WTC11 (cell line): ENCODE measurements around the gene CDC37L1. TPM values are rescaled to one million over a fixed set of nuclear protein-coding genes. Genes with fewer than 3 reads are reported as not detected.

ENCODE experiments used
- ATAC-seq: fragments of 200-7000 bp; cut with Tn5 transposase; 2 replicates; pipeline ENCODE4 v1.10.0; 2021; ENCODE audit warnings: mild to moderate bottlenecking, moderate library complexity
- CTCF ChIA-PET: fragments of 300-600 bp; sonication (Branson Sonifier 250); formaldehyde crosslinking; loops from one replicate; lab custom pipeline; 2021; ENCODE audit warnings: antibody characterized with exemption; lab: Charles Lee
- POLR2A ChIA-PET: fragments of 350-600 bp; sonication (Branson Sonifier 250); formaldehyde crosslinking; loops from one replicate; lab custom pipeline; 2021; ENCODE audit warnings: antibody characterized with exemption; lab: Charles Lee
- DNase-seq: peaks from one replicate; pipeline ENCODE4 v3.0.0; 2021; ENCODE audit warnings: low spot score
- H3K27ac Mint-ChIP-seq: 2 replicates; pipeline ENCODE4 v1.8.0; 2021; ENCODE audit warnings: mixed read lengths
- H3K27me3 Mint-ChIP-seq: 2 replicates; pipeline ENCODE4 v1.8.0; 2021; ENCODE audit warnings: low read depth, mild to moderate bottlenecking, moderate library complexity, mixed read lengths
- H3K36me3 Mint-ChIP-seq: 2 replicates; pipeline ENCODE4 v1.8.0; 2021; ENCODE audit warnings: mixed read lengths
- H3K4me1 Mint-ChIP-seq: 2 replicates; pipeline ENCODE4 v1.8.0; 2022; ENCODE audit warnings: mixed read lengths
- H3K4me3 Mint-ChIP-seq: 2 replicates; pipeline ENCODE4 v1.8.0; 2021; ENCODE audit warnings: mild to moderate bottlenecking, moderate library complexity, mixed read lengths
- H3K9me3 Mint-ChIP-seq: 2 replicates; pipeline ENCODE4 v1.8.0; 2021; ENCODE audit warnings: mixed read lengths
- CDX4 ChIP-seq: fragments of 250-450 bp; sonication (Bioruptor Pico); IDR thresholded peaks from 2 replicates; pipeline ENCODE4 v1.9.0; 2021; ENCODE audit warnings: moderate library complexity, mild to moderate bottlenecking, inconsistent platforms, borderline replicate concordance
- ESRRA ChIP-seq: sonication (generic); formaldehyde crosslinking; IDR thresholded peaks from 2 replicates; pipeline ENCODE4 v1.8.1; 2022; ENCODE audit warnings: mild to moderate bottlenecking, missing genetic modification reagents, borderline replicate concordance
- FOXP1 ChIP-seq: sonication (generic); formaldehyde crosslinking; IDR thresholded peaks from 2 replicates; pipeline ENCODE4 v1.8.0; 2022; ENCODE audit warnings: missing genetic modification reagents, mild to moderate bottlenecking, moderate library complexity, borderline replicate concordance
- GABPB1 ChIP-seq: sonication (generic); formaldehyde crosslinking; IDR thresholded peaks from 2 replicates; pipeline ENCODE4 v1.8.1; 2023; ENCODE audit warnings: mild to moderate bottlenecking, missing genetic modification reagents
- HMGA2 ChIP-seq: fragments of 250-450 bp; sonication (Bioruptor Pico); IDR thresholded peaks from 2 replicates; pipeline ENCODE4 v1.4.0; 2021; ENCODE audit warnings: mild to moderate bottlenecking, moderate library complexity
- SMAD4 ChIP-seq: sonication (generic); formaldehyde crosslinking; IDR thresholded peaks from 2 replicates; pipeline ENCODE4 v1.8.0; 2022; ENCODE audit warnings: mild to moderate bottlenecking, missing genetic modification reagents
- USF2 ChIP-seq: sonication (generic); formaldehyde crosslinking; IDR thresholded peaks from 2 replicates; pipeline ENCODE4 v1.8.1; 2023; ENCODE audit warnings: mild to moderate bottlenecking, missing genetic modification reagents, moderate library complexity
- ZMAT4 ChIP-seq: fragments of 250-450 bp; sonication (Bioruptor Pico); IDR thresholded peaks from 2 replicates; pipeline ENCODE4 v1.9.0; 2021; ENCODE audit warnings: mild to moderate bottlenecking
- ZNF232 ChIP-seq: sonication (generic); formaldehyde crosslinking; IDR thresholded peaks from 2 replicates; pipeline ENCODE4 v1.8.0; 2022; ENCODE audit warnings: mild to moderate bottlenecking, missing genetic modification reagents
- ZNF263 ChIP-seq: sonication (generic); formaldehyde crosslinking; IDR thresholded peaks from 2 replicates; pipeline ENCODE4 v1.8.1; 2022; ENCODE audit warnings: low read depth, mild to moderate bottlenecking, moderate library complexity, missing genetic modification reagents
- ZNF396 ChIP-seq: fragments of 250-450 bp; sonication (Bioruptor Pico); IDR thresholded peaks from 2 replicates; pipeline ENCODE4 v1.8.0; 2021; ENCODE audit warnings: mild to moderate bottlenecking, moderate library complexity, borderline replicate concordance
- ZNF423 ChIP-seq: fragments of 250-450 bp; sonication (Bioruptor Pico); IDR thresholded peaks from 2 replicates; pipeline ENCODE4 v2.1.2; 2022; ENCODE audit warnings: mild to moderate bottlenecking, moderate library complexity
- ZNF671 ChIP-seq: fragments of 250-450 bp; sonication (Bioruptor Pico); IDR thresholded peaks from 2 replicates; pipeline ENCODE4 v1.8.0; 2021; ENCODE audit warnings: mild to moderate bottlenecking
- total RNA-seq: library from RNA; stranded (reverse); gene quantifications from 3 replicates; pipeline ENCODE4 v1.2.3, GENCODE V29; 2021
- TF ChIP-seq, protein P1 (sequence below): sonication (generic); formaldehyde crosslinking; IDR thresholded peaks from 2 replicates; pipeline ENCODE4 v1.8.0; 2022; ENCODE audit warnings: mild to moderate bottlenecking, missing genetic modification reagents
- TF ChIP-seq, protein P2 (sequence below): sonication (generic); formaldehyde crosslinking; IDR thresholded peaks from 2 replicates; pipeline ENCODE4 v1.8.0; 2022; ENCODE audit warnings: mild to moderate bottlenecking, missing genetic modification reagents
- TF ChIP-seq, protein P3 (sequence below): fragments of 250-450 bp; sonication (Bioruptor Pico); IDR thresholded peaks from 2 replicates; pipeline ENCODE4 v1.8.0; 2021; ENCODE audit warnings: mild to moderate bottlenecking
- TF ChIP-seq, protein P4 (sequence below): sonication (generic); formaldehyde crosslinking; IDR thresholded peaks from 2 replicates; pipeline ENCODE4 v1.8.0; 2022; ENCODE audit warnings: mild to moderate bottlenecking, missing genetic modification reagents
- TF ChIP-seq, protein P5 (sequence below): sonication (generic); formaldehyde crosslinking; IDR thresholded peaks from 2 replicates; pipeline ENCODE4 v1.8.1; 2022; ENCODE audit warnings: low read depth, mild to moderate bottlenecking, moderate library complexity, missing genetic modification reagents, borderline replicate concordance
- TF ChIP-seq, protein P6 (sequence below): fragments of 200-600 bp; IDR thresholded peaks from 2 replicates; pipeline ENCODE4 v1.8.0; 2022; ENCODE audit warnings: antibody characterized with exemption
- TF ChIP-seq, protein P7 (sequence below): sonication (generic); formaldehyde crosslinking; IDR thresholded peaks from 2 replicates; pipeline ENCODE4 v1.8.1; 2022; ENCODE audit warnings: mild to moderate bottlenecking, missing genetic modification reagents, moderate library complexity, borderline replicate concordance
- TF ChIP-seq, protein P8 (sequence below): sonication (generic); formaldehyde crosslinking; IDR thresholded peaks from 2 replicates; pipeline ENCODE4 v1.8.1; 2022; ENCODE audit warnings: mild to moderate bottlenecking, moderate library complexity, missing genetic modification reagents

CDC37L1 gene
- total RNA-seq, 1 experiment from 2014 or later = 20.1 TPM

DNA sequence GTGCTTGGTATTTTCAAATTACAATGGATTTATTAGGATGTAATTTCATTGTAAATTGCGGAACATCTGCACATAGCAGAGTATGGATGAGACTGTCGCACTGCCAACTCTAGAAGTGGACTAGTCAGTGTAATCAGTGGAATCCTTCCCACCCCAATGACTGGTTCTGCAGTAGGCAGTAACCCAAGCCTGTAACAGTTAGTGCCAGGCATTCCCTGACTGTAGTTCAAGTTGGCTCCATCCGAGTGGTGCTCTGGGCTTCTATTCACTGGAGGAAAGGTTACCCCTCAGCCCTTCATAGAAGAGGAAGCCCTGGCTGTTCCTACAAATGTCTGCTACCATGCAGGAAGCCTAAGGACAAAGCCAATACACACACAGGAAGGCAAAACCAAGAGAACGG, 38.4 kb downstream of the CDC37L1 start:
- TF ChIP-seq HMGA2 (CRISPR knock-in tag) (no peak), ZNF396 (no peak)
- TF ChIP-seq, protein P1, sequence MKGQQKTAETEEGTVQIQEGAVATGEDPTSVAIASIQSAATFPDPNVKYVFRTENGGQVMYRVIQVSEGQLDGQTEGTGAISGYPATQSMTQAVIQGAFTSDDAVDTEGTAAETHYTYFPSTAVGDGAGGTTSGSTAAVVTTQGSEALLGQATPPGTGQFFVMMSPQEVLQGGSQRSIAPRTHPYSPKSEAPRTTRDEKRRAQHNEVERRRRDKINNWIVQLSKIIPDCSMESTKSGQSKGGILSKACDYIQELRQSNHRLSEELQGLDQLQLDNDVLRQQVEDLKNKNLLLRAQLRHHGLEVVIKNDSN (CRISPR knock-in tag) = no peak
- TF ChIP-seq, protein P2, sequence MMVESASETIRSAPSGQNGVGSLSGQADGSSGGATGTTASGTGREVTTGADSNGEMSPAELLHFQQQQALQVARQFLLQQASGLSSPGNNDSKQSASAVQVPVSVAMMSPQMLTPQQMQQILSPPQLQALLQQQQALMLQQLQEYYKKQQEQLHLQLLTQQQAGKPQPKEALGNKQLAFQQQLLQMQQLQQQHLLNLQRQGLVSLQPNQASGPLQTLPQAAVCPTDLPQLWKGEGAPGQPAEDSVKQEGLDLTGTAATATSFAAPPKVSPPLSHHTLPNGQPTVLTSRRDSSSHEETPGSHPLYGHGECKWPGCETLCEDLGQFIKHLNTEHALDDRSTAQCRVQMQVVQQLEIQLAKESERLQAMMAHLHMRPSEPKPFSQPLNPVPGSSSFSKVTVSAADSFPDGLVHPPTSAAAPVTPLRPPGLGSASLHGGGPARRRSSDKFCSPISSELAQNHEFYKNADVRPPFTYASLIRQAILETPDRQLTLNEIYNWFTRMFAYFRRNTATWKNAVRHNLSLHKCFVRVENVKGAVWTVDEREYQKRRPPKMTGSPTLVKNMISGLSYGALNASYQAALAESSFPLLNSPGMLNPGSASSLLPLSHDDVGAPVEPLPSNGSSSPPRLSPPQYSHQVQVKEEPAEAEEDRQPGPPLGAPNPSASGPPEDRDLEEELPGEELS (CRISPR knock-in tag) = no peak
- no peak overlapping the region for H3K4me3 Mint-ChIP-seq
- no peaks in the 10 kb centered on the region for H3K4me1 Mint-ChIP-seq
- peaks cover 7% of the 10 kb centered on the region for H3K9me3 Mint-ChIP-seq
- DNase-seq = no peak
- H3K36me3 Mint-ChIP-seq = peaks cover 55% of the 10 kb centered on the region
- H3K27me3 Mint-ChIP-seq = no peaks in the 10 kb centered on the region
- ATAC-seq = no peak
- POLR2A ChIA-PET = no interaction called here
- no peak overlapping the region for H3K27ac Mint-ChIP-seq
- CTCF ChIA-PET = no interaction called here

GRCh38 chr9:4718911-4719310, 39.5 kb downstream of the CDC37L1 start:
- H3K9me3 Mint-ChIP-seq = peaks cover 3% of the 10 kb centered on the region
- no peaks in the 10 kb centered on the region for H3K4me1 Mint-ChIP-seq
- no peak for DNase-seq
- ATAC-seq = no peak
- no peak for TF ChIP-seq ZNF263
- TF ChIP-seq, protein P3, sequence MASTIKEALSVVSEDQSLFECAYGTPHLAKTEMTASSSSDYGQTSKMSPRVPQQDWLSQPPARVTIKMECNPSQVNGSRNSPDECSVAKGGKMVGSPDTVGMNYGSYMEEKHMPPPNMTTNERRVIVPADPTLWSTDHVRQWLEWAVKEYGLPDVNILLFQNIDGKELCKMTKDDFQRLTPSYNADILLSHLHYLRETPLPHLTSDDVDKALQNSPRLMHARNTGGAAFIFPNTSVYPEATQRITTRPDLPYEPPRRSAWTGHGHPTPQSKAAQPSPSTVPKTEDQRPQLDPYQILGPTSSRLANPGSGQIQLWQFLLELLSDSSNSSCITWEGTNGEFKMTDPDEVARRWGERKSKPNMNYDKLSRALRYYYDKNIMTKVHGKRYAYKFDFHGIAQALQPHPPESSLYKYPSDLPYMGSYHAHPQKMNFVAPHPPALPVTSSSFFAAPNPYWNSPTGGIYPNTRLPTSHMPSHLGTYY (CRISPR knock-in tag) = no peak
- TF ChIP-seq, protein P4, sequence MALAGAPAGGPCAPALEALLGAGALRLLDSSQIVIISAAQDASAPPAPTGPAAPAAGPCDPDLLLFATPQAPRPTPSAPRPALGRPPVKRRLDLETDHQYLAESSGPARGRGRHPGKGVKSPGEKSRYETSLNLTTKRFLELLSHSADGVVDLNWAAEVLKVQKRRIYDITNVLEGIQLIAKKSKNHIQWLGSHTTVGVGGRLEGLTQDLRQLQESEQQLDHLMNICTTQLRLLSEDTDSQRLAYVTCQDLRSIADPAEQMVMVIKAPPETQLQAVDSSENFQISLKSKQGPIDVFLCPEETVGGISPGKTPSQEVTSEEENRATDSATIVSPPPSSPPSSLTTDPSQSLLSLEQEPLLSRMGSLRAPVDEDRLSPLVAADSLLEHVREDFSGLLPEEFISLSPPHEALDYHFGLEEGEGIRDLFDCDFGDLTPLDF (CRISPR knock-in tag) = no peak
- TF ChIP-seq, protein P5, sequence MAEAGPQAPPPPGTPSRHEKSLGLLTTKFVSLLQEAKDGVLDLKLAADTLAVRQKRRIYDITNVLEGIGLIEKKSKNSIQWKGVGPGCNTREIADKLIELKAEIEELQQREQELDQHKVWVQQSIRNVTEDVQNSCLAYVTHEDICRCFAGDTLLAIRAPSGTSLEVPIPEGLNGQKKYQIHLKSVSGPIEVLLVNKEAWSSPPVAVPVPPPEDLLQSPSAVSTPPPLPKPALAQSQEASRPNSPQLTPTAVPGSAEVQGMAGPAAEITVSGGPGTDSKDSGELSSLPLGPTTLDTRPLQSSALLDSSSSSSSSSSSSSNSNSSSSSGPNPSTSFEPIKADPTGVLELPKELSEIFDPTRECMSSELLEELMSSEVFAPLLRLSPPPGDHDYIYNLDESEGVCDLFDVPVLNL (CRISPR knock-in tag) = no peak
- TF ChIP-seq CDX4 = no peak
- TF ChIP-seq, protein P6, sequence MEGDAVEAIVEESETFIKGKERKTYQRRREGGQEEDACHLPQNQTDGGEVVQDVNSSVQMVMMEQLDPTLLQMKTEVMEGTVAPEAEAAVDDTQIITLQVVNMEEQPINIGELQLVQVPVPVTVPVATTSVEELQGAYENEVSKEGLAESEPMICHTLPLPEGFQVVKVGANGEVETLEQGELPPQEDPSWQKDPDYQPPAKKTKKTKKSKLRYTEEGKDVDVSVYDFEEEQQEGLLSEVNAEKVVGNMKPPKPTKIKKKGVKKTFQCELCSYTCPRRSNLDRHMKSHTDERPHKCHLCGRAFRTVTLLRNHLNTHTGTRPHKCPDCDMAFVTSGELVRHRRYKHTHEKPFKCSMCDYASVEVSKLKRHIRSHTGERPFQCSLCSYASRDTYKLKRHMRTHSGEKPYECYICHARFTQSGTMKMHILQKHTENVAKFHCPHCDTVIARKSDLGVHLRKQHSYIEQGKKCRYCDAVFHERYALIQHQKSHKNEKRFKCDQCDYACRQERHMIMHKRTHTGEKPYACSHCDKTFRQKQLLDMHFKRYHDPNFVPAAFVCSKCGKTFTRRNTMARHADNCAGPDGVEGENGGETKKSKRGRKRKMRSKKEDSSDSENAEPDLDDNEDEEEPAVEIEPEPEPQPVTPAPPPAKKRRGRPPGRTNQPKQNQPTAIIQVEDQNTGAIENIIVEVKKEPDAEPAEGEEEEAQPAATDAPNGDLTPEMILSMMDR = no peak
- TF ChIP-seq ZMAT4 (CRISPR knock-in tag) = no peak
- TF ChIP-seq, protein P7, sequence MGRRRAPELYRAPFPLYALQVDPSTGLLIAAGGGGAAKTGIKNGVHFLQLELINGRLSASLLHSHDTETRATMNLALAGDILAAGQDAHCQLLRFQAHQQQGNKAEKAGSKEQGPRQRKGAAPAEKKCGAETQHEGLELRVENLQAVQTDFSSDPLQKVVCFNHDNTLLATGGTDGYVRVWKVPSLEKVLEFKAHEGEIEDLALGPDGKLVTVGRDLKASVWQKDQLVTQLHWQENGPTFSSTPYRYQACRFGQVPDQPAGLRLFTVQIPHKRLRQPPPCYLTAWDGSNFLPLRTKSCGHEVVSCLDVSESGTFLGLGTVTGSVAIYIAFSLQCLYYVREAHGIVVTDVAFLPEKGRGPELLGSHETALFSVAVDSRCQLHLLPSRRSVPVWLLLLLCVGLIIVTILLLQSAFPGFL = no peak
- TF ChIP-seq SMAD4 (CRISPR knock-in tag) = no peak
- no peak for TF ChIP-seq ESRRA (CRISPR knock-in tag)
- TF ChIP-seq GABPB1 = no peak
- TF ChIP-seq ZNF671 (CRISPR knock-in tag) = no peak
- TF ChIP-seq, protein P8, sequence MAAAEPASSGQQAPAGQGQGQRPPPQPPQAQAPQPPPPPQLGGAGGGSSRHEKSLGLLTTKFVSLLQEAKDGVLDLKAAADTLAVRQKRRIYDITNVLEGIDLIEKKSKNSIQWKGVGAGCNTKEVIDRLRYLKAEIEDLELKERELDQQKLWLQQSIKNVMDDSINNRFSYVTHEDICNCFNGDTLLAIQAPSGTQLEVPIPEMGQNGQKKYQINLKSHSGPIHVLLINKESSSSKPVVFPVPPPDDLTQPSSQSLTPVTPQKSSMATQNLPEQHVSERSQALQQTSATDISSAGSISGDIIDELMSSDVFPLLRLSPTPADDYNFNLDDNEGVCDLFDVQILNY = no peak
- no peak for TF ChIP-seq ZNF232 (CRISPR knock-in tag)
- TF ChIP-seq ZNF423 (CRISPR knock-in tag) = no peak
- no peak for TF ChIP-seq USF2
- TF ChIP-seq FOXP1 (CRISPR knock-in tag) = no peak
- peak overlapping the region; percentile 80; the same call in 1 of the 2 replicates for H3K27ac Mint-ChIP-seq
- ChIA-PET POLR2A (no interaction called here), CTCF (interaction anchor here (0.6 kb wide), 1 partner anchor 78 kb away, joined by 3 read pairs; no protein-coding TSS in a partner anchor)
- H3K36me3 Mint-ChIP-seq = peaks cover 52% of the 10 kb centered on the region
- H3K27me3 Mint-ChIP-seq = no peaks in the 10 kb centered on the region
- no peak overlapping the region for H3K4me3 Mint-ChIP-seq
